NCI-H2171 treated with DMSO at 0.1 percent for 48 hours (cell line): Measurements from ENCODE around the gene CHAT.

Experiments used
- DNase-seq: peaks from one replicate; lab custom pipeline; 2025; lab: John Stamatoyannopoulos, UW

Gene CHAT

GRCh38 chr10:49613882-49614241 lies at the start of gene CHAT:
Gene CHAT, plus strand, starts transcription at chr10:49614037. Its CDS starts 153 bp downstream, at chr10:49614190.
- DNase-seq = no peak

GRCh38 chr10:49564461-49565009 lies 49.3 kb upstream of the CHAT start:
- no peak for DNase-seq

GRCh38 chr10:49567810-49568209 lies 46.0 kb upstream of the CHAT start:
- no peak for DNase-seq

DNA sequence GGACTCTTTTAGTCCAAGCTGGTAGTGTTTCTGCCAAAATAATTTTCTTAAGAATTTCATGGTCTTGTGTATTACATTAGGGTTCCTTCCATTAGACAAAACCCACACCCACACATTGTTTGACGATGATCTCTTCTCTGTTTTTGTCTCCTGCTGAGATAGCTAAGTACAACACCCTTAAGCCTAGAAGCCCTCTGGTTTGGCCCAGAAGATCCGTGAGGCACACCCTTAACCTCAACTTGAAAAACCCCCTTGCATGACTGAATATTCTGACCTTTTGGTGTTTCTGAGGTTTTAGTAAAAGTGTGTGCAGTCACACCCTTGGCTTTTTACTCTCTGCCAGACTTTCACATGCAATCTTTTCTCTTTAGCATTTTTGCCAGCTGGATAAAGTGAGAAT lies 45.6 kb upstream of the CHAT start:
- no peak for DNase-seq

DNA sequence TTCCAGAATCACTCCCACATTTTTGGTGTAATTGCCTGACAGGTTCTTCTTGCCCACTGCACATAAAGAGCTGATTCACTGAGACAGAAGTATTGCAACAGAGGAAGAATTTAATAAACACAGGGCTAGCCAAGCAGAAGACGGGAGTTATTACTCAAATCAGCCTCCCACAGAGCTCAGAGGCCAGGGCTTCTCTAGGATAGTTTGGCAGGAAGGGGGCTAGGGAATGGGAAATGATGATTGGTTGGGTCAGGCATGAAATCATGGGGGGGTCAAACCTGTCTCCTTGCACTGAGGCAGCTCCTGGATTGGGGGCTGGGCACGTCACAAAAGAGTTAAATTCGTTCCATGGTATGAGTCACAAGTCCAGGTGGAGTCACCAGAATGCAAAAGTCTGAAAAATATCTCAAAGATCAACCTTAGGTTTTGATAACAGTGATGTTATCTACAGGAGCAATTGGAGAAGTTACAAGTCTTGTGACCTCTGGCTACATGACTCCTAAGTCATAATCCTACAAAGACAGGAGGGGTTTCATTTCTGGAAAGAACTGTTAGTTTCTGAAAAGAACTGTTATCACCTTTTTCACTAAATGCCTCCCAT lies 44.7 kb upstream of the CHAT start:
- no peak for DNase-seq

DNA sequence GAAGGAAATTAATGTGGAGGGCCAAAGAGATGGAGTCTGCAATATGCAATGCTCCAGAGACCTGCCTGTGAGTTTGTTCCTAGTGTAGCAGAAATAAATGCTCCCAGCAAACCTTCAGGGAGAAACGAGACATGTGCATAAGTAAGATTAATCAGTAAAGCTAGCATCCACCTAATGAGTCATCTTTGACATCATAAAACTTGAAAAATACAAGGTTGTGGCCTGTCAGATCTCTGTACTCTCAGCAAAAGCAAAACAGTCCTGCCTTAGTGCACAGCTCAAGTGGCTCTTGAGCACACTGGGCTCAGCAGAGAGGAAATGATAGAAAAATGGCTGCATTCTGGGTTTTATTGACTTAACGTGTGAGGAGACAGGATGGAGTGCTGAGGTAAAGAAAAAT lies 42.4 kb upstream of the CHAT start:
- no peak for DNase-seq

GRCh38 chr10:49572594-49573114 lies 41.2 kb upstream of the CHAT start:
- DNase-seq = peak; percentile 53

DNA sequence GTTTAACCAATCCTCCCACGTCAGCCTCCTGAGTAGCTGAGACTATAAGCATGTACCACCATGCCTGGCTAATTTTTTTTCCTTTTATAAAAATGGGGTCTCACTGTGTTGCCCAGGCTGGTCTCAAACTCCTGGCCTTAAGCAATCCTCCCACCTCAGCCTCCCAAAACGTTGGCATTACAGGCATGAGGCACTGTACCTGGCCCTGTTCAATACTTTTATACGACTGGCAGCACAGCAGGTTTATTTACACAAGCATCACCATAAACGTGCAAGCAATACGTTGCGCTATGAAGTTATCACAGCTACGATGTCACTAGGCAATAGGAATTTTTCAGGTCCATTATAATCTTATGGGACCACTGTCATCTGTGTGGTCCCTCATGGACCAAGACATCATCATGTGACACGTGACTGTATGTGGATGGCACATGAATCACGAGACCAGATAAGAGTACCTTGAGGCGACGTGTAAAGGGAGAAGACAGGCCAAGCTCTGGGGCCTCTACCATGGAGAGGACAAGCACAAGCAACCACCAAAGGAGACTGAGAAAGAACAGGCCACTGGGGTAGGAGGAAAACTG lies 38.3 kb upstream of the CHAT start:
- DNase-seq = no peak

DNA sequence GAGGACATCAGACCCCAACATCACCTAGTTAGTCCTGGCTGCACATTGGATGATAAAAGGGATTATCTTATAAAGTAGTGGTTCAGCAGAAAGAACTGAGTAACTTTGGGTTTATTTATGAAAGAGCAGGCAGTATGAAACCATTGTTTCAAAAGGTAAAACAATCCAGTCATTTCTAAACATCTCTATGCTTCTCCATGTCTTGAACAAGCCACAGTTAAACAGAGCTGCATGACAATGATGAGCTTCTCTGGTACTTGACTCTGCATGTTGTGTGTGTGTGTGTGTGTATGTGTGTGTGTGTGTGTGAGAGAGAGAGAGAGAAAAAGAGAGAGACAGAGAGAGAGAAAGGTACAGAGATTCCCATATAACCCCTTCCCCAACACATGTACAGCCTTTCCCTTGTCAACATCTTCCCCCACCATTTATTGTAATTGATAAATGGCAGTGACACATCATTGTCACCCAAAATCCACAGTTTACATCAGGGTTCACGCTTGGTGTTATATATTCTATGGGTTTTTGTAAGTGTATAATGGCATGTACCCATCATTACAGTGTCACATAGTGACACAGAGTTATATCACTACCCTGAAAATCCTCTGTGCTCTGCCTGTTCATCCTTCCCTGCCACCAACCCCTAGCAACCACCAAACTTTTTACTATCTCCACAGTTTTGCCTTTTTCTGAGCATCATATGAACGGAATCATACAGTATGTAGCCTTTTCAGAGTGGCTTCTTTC lies 36.5 kb upstream of the CHAT start:
- no peak for DNase-seq

DNA sequence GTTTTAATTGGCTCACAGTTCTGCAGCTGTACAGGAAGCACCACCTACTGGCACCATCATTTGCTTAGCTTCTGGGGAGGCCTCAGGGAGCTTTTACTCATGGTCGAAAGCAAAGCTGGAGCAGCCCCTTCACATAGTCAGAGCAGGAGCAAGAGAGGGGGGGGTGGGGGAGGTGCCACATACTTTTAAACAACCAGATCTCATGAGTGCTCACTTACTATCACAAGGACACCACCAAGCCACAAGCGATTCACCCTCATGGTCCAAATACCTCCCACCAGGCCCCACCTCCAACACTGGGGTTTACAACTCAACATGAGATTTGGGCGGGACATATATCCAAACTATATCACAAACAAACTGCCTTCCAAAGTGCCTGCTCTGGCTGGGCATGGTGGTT lies 35.4 kb upstream of the CHAT start:
- no peak for DNase-seq

- DNase-seq = no peak
These were observed 34.2 kb upstream of the CHAT start for GRCh38 chr10:49579621-49580020.

- DNase-seq = no peak
These were observed 28.4 kb upstream of the CHAT start for GRCh38 chr10:49585387-49585786.

DNA sequence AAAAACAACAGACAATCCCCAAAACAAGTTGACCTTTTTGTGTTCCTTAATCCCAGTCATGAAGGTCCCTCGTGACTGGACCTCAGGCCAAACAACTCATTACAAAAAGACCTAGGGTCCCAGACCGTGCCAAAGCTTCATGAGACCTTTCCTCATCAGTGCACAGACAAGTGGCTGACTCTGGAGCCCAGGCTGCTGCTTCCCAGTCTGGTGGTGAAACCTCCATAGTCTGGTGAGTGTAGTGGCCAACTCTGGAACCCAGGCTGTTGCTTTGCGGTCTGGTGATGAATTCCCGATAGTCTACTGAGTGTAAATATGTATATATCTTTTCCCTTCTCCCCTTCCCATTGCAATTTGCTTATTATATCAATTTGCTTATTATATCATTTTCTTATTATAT lies 25.9 kb upstream of the CHAT start:
- no peak for DNase-seq

DNA sequence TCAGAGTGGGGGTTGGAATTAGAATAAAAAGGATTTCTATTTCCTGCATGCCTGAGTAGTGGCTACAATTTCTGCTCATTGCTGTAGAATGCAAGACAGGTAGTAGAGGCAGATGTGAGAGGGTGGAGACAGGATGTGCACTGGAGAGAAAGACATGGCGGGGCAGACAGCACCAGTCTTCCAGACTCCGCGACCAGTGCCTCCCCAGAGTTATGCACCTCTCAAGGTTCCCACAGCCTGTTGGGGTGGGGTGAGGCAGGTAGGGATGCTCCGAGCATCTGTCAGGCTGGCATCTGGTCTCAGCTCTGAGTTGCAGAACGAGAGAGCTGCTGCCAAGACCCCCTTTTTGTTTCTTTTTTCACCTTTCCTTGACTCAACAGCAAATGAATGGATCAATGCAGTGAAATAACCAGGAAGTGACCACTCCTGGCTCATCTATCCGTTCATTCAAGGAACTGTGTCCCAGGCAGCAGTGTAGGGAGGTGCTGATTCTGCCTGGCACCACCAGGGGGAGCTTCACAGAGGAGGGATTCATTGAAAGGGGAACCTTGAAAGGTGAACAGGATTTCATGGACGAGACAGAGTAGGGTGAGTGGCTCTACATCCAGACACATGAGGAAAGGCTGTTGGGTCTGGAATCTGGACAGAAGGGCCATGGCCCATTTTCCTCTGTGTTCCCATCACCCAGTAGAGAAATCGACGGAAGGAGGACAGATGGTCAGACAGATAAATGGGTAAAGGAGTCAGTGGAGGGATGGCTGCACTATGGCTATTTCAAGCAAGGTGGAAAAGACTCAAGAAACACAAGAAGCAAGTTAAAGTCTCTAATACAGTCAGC lies 20.9 kb upstream of the CHAT start:
- DNase-seq = peak; percentile 39

DNA sequence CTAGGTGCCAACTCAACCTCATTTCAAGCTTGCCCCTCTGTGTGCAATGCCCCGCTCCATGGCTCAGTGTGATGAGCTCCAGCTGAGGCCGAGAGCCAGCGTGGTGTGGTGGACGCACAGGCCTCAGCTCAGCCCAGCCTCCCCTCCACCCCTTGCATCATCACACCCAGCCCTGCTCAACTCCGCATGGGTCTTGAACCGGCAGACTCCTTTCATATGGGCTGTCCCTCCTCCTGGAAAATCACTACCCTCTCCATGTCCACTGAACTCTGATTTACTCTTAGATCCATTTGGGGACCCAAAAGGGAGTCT lies 20.3 kb upstream of the CHAT start:
- DNase-seq = no peak

DNA sequence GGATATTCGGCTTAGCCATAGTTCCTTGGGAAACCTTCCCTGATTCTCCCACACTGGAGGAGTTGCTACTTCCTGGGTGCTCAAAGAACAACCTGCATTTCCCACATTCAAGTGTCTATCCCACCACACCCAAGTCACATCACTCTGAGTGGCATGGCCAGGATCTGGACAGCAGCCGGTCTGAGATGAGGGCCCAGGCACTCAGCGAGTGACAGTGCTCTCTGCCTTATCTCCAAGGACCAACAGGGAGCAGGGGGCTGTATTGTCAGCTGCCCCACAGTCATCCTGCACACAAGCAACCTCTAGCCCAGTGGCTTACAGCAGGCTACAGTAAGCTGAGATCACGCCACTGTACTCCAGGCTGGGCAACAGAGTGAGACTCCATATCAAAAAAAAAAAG lies 19.8 kb upstream of the CHAT start:
- DNase-seq = no peak

- DNase-seq = peak; percentile 43
These were observed 19.2 kb upstream of the CHAT start for GRCh38 chr10:49594594-49594993.

- DNase-seq = no peak
These were observed 18.7 kb upstream of the CHAT start for GRCh38 chr10:49595003-49595712.

GRCh38 chr10:49595713-49596492 lies 17.9 kb upstream of the CHAT start:
- DNase-seq = no peak

GRCh38 chr10:49596493-49596809 lies 17.4 kb upstream of the CHAT start:
- DNase-seq = no peak

- DNase-seq = no peak
These were observed 17.0 kb upstream of the CHAT start for GRCh38 chr10:49596836-49597235.
